NT2/D1 (cell line): ENCODE results near the gene CIB4.

Experiments used
- SUZ12 ChIP-seq: IDR thresholded peaks from 2 replicates; pipeline ENCODE4 v1.6.1; 2011; ENCODE audit not compliant: insufficient read length, insufficient read depth; ENCODE audit errors: extremely low read depth
- YY1 ChIP-seq: IDR thresholded peaks from 2 replicates; pipeline ENCODE4 v1.6.1; 2011; ENCODE audit not compliant: insufficient read length, insufficient read depth

DNA sequence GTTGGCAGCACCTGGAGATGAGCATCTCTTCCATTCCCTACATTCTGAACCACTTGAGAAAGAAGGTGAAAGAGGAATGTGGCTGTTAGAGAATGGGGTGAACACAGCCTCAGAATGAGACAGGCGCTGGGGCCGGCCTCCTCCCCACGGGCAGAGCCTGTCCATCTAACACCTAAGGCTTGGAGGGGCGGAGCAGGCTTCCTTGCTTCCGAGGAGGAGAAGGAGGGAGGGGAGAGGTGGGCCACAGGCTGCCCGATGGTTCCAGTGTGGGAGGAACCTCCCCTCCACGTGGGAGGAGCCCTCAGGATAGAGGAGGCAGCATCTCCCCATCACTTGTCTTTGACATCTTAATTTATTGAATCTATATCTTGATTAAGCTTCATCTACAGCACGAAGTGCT is 68.6 kb downstream of the CIB4 start:
- no peak for TF ChIP-seq YY1
- TF ChIP-seq SUZ12 = no peak
